ENCODE measurements around the gene CRYZ. TPM values are rescaled to one million over a fixed set of nuclear protein-coding genes. Genes with fewer than 3 reads are reported as not detected.
A peak's percentile ranks its signal among the peaks of the same experiment; 100 is the strongest.

CRYZ gene
- total and polyA plus RNA-seq, 12 donors: 16.1 to 58.4 (median 39.8) TPM

GRCh38 chr1:74712881-74713280 lies 20.0 kb downstream of the CRYZ start:
- peaks cover 0 to 100% (median 11%) of the 10 kb centered on the region in 9 donors for H3K36me3 ChIP-seq
- no peaks in the 10 kb centered on the region for H3K9me3 ChIP-seq
- TF ChIP-seq, protein P1, sequence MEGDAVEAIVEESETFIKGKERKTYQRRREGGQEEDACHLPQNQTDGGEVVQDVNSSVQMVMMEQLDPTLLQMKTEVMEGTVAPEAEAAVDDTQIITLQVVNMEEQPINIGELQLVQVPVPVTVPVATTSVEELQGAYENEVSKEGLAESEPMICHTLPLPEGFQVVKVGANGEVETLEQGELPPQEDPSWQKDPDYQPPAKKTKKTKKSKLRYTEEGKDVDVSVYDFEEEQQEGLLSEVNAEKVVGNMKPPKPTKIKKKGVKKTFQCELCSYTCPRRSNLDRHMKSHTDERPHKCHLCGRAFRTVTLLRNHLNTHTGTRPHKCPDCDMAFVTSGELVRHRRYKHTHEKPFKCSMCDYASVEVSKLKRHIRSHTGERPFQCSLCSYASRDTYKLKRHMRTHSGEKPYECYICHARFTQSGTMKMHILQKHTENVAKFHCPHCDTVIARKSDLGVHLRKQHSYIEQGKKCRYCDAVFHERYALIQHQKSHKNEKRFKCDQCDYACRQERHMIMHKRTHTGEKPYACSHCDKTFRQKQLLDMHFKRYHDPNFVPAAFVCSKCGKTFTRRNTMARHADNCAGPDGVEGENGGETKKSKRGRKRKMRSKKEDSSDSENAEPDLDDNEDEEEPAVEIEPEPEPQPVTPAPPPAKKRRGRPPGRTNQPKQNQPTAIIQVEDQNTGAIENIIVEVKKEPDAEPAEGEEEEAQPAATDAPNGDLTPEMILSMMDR (IDR thresholded peaks at IDR 0.05): no peak
- ATAC-seq (peak in 4 of 8 donors; percentile 50 to 85 (median 74)), DNase-seq (no peak)
- H3K4me3 ChIP-seq: no peak overlapping the region
- no peak overlapping the region for H3K27ac ChIP-seq
- H3K27me3 ChIP-seq: no peaks in the 10 kb centered on the region
- 39 to 55% methylated on average over 1 of the region's 1 CpG for WGBS, 2 donors
- intact Hi-C loops (cut with DNase I): no loop called here
- H3K4me1 ChIP-seq: peaks cover 0 to 14% (median 0%) of the 10 kb centered on the region in 9 donors

DNA sequence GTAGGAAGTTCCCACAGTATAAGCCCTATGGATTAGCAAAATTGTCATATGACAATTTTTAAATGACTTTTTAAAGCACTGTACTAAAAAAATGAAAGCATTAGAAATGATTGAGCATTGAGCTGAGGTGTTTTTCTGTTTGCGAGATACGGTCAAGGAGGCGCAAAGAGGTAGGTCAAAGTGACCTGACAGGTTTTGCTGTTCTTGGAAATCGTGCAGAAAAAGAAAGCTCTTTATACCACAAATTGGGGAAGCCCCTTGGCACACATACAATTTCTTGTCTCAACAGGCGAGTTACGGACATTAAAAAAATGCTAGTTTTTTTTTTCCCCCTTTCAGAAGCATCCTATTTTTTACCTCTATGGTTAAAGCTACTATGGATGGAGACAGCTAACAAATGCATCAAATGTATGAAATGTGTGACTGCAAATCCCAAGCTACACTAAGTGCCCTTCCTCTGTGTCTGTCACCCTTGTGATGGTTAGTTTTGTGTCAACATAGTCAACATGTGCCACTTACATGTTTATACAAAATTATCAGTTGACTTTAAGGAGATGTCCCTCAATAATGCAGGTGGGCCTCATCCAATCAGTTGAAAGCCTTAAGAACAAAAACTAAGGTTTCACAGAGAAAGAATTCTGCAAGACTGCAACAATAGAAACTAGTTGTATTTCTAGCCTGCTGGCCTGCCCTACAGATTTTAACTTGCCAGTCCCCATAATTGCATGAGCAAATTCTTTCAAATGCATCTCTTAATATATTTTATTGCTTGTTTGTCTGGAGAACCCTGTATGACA lies 29.3 kb downstream of the CRYZ start:
- DNase-seq: no peak
- peaks cover 0 to 70% (median 23%) of the 10 kb centered on the region in 9 donors for H3K36me3 ChIP-seq
- intact Hi-C loops (cut with DNase I): no loop called here
- no peaks in the 10 kb centered on the region for H3K27me3 ChIP-seq
- TF ChIP-seq, protein P1 (IDR thresholded peaks at IDR 0.05): no peak
- no peaks in the 10 kb centered on the region for H3K4me1 ChIP-seq
- H3K27ac ChIP-seq: no peak overlapping the region
- no peak overlapping the region for H3K4me3 ChIP-seq
- H3K9me3 ChIP-seq: no peaks in the 10 kb centered on the region
- ATAC-seq: no peak
- WGBS, 2 donors: 87 to 95% methylated on average over 6 of the region's 6 CpGs

DNA sequence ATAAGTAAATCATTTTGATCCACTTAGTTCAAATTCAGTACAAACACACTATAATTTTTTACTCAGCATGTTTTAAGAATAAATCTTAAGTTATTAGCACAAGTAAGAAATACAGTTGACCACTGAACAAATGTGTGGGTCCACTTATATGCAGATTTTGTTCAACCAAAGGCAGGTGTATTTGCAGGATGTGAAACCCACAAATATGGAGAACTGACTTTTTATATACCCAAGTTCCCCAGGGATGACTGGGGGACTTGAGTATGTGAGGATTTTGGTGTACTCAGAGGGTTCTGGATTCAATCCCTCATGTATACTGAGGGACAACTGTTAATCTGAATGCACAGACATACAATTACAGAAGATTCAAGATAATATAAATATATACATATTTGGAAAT lies 33.5 kb downstream of the CRYZ start:
- Histone ChIP-seq H3K27me3 (no peaks in the 10 kb centered on the region), H3K9me3 (no peaks in the 10 kb centered on the region), H3K36me3 (peaks cover 0 to 29% (median 10%) of the 10 kb centered on the region in 9 donors), H3K4me1 (no peaks in the 10 kb centered on the region), H3K4me3 (no peak overlapping the region), H3K27ac (no peak overlapping the region)
- ATAC-seq: no peak
- TF ChIP-seq, protein P1 (IDR thresholded peaks at IDR 0.05): no peak
- intact Hi-C loops (cut with DNase I): no loop called here
- no peak for DNase-seq

DNA sequence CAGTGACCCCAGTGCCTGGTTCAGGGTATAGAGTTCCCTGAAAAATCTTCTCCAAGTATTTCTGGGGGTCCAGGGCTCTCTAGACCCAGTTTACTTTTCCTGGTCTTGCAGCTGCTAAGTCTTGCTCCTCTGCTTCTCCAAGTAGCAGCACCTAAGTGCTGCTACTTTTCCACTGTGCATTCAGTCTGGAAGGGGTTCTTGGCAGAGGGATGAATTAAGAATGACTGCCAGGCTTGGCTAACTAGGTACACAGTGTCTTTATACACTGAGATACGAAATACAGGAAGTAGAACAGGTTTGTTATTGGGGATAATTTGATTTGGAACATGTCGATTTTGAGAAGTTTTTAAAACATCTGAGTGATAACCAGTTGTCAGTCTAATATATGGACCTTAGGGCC lies 35.0 kb downstream of the CRYZ start:
- DNase-seq (no peak), ATAC-seq (peak in 1 of 8 donors; percentile 70)
- Histone ChIP-seq H3K27me3 (no peaks in the 10 kb centered on the region), H3K27ac (no peak overlapping the region), H3K36me3 (peaks cover 0 to 15% (median 0%) of the 10 kb centered on the region in 9 donors), H3K4me1 (no peaks in the 10 kb centered on the region), H3K4me3 (no peak overlapping the region), H3K9me3 (no peaks in the 10 kb centered on the region)
- intact Hi-C loops (cut with DNase I): no loop called here
- TF ChIP-seq, protein P1 (IDR thresholded peaks at IDR 0.05): no peak
- 64 to 72% methylated on average over 2 of the region's 2 CpGs for WGBS, 2 donors

Data from heart right ventricle (tissue), 16 donors.